Right lobe of liver (tissue), 6 donors: ENCODE data around the gene KRTAP1-3. TPM values are rescaled to one million over a fixed set of nuclear protein-coding genes. Genes with fewer than 3 reads are reported as not detected.
"Not testable (repeated sequence)": the region's sequence is repeated elsewhere in the genome, so short reads cannot be mapped to it uniquely, and the experiment has no call there.

Experiments used
- ATAC-seq, 4 donors: fragments of 200-7000 bp; cut with Tn5 transposase; one replicate each; pipeline ENCODE4 v1.9.1; 2020; ENCODE audit warnings: mild to moderate bottlenecking in 4 of 4, moderate library complexity in 4 of 4
- DNase-seq, 3 donors: peaks; one replicate each; pipeline ENCODE4 v3.0.0-alpha.2; 2020
- H3K27ac ChIP-seq, 3 donors: fragments of 200-600 bp; one replicate each; pipeline ENCODE4 v1.8.0; 2022
- H3K27me3 ChIP-seq, 2 donors: fragments of 200-600 bp; one replicate each; pipeline ENCODE4 v1.8.0; 2022
- H3K36me3 ChIP-seq, 4 donors: fragments of 200-600 bp; sonication (generic) in 1 of 4; one replicate each; pipeline versions ENCODE4 v1.5.1 to v1.8.0; 2017 to 2022; ENCODE audit warnings: control low read depth in 1 of 4
- H3K4me1 ChIP-seq, 4 donors: fragments of 200-600 bp; sonication (generic) in 1 of 4; one replicate each; pipeline versions ENCODE4 v1.5.1 to v1.8.0; 2017 to 2022; ENCODE audit warnings: control low read depth in 1 of 4
- H3K4me3 ChIP-seq, 3 donors: fragments of 200-600 bp; one replicate each; pipeline ENCODE4 v1.8.0; 2022
- H3K9me3 ChIP-seq, 4 donors: fragments of 200-600 bp; sonication (generic) in 1 of 4; one replicate each; pipeline versions ENCODE4 v1.5.1 to v1.8.0; 2017 to 2022; ENCODE audit warnings: control low read depth in 1 of 4
- CTCF ChIP-seq, 4 donors: fragments of 200-600 bp in 3 of 4; fragments of 450-650 bp in 1 of 4; IDR thresholded peaks; one replicate each; pipeline versions ENCODE4 v1.5.1 to v1.8.0; 2016 to 2022; ENCODE audit warnings: antibody characterized with exemption in 4 of 4, mild to moderate bottlenecking in 2 of 4
- POLR2A ChIP-seq: fragments of 450-650 bp; IDR thresholded peaks from one replicate; pipeline ENCODE4 v1.6.1; 2017; ENCODE audit warnings: antibody characterized with exemption, mild to moderate bottlenecking
- WGBS: methylation state at CpG from one replicate; pipeline ENCODE4 v1.1.6; 2018; ENCODE audit warnings: low coverage, low lambda C conversion rate; ENCODE audit not compliant: insufficient coverage; ENCODE audit errors: missing lambda C conversion rate; 5-methylcytosine and 5-hydroxymethylcytosine counted together
- intact Hi-C, 2 donors: fragments of 100-400 bp; cut with DNase I; formaldehyde crosslinking; loops; one replicate each; pipeline versions ENCODE4 v1.11.2 to v1.14.1; 2022
- total RNA-seq, 6 experiments: library from RNA; depleted of rRNA in 2 of 6; stranded (reverse); fragments of >200 nt in 2 of 6; fragmentation: NEBNext Ultra II Directional in 3 of 6; extraction: Animal tissue kit (Norgen Biotek cat#: 25700) in 3 of 6; gene quantifications; one replicate each; pipeline versions ENCODE4 v1.1.0 to v1.2.4, GENCODE V29; 2016 to 2023
- donor health status: DM: no; HTN: yes; CAD: no.
- donor health status: DM: no; HTN: no; CAD: no.
- donor health status: DM: no; HTN: no; CAD: no.
- donor health status: DM: no; HTN: yes; CAD: no.
- donor health status: DM: no; HTN: yes; CAD: no.

KRTAP1-3 gene
- total RNA-seq, 6 experiments from 2014 or later, result not detected

DNA sequence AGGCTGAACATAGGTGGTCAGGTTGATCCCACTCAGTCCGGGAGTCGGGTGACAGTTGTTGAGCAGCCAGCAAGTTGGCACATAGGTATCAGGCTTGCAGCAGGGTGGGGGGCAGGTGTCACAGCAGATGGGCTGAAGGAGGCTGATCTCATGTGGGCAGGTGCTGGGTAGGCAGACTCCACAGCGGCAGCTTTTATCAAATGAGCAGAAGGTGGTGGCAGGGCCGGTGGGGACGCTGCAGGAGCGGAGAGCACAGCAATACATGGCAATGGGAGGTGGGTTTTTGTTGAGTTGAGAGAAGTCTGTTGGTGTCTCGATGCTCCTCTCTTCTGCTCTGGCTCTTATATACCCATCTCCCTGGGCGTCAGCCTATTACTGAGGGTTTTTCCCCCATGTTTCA, 25.9 kb downstream of the KRTAP1-3 start, which contains the start of gene KRTAP3-1:
KRTAP3-1 (minus strand) TSS at position 318 of the 400 bp plus-strand sequence; CDS start at position 264, 54 bp downstream.
- DNase-seq (no peak), ATAC-seq (no peak)
- intact Hi-C loops, result no loop called here
- Histone ChIP-seq H3K27me3 (no peaks in the 10 kb centered on the region), H3K9me3 (no peaks in the 10 kb centered on the region), H3K4me3 (no peak within 1 kb of the TSS), H3K4me1 (no peaks in the 10 kb centered on the region), H3K27ac (no peak within 1 kb of the TSS), H3K36me3 (no peaks in the 10 kb centered on the region)
- WGBS, result 56% methylated on average over 6 of the region's 8 CpGs
- TF ChIP-seq CTCF (IDR thresholded peaks at IDR 0.05), result no peak
- no peak for TF ChIP-seq POLR2A

DNA sequence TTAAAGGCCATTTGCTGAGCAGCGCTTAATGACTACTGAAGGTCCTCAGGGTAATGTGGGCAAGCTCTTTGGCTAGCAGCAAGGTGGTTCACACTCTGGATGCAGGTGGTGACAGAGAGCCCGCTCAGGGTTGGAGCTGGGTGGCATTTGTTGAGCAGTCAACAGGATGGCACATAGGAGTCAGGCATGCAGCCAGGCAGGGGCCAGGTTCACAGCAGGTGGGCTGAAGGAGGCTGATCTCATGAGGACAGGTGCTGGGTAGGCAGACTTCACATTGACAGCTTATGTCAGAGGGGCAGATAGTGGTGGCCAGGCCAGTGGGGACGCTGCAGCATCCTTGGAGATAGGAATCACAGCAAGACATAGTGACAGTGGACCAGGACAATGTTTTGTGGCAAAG, 30.3 kb downstream of the KRTAP1-3 start:
- H3K9me3 ChIP-seq, result no peaks in the 10 kb centered on the region
- no peaks in the 10 kb centered on the region for H3K27me3 ChIP-seq
- ATAC-seq, result no peak
- no peaks in the 10 kb centered on the region for H3K4me1 ChIP-seq
- intact Hi-C loops, result no loop called here
- DNase-seq, result no peak
- H3K27ac ChIP-seq, result no peak overlapping the region
- 68% methylated on average over 2 of the region's 3 CpGs for WGBS
- no peak overlapping the region for H3K4me3 ChIP-seq
- no peaks in the 10 kb centered on the region for H3K36me3 ChIP-seq
- no peak for TF ChIP-seq POLR2A
- TF ChIP-seq CTCF (IDR thresholded peaks at IDR 0.05), result no peak

DNA sequence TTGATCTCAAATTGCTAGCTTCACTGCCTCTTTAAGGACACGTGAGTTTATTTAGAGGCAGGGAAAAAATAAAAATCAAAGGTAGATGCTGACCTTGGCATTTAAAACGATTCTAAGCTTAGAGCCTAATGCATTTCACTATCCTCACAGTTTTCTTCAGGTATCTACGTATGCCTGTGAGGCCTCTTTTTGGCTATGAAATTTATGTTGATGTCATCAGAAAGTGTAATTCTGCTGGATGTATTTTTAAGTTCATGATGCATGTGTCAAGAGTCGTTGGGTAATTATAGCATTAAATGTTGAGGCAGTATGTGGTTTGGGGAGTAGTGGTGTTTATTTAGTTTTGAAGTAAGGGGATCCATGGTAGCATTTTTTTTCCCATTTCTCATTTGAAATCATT, 30.7 kb downstream of the KRTAP1-3 start:
- Histone ChIP-seq H3K27ac (no peak overlapping the region), H3K36me3 (no peaks in the 10 kb centered on the region), H3K4me3 (no peak overlapping the region), H3K27me3 (no peaks in the 10 kb centered on the region), H3K9me3 (no peaks in the 10 kb centered on the region), H3K4me1 (no peaks in the 10 kb centered on the region)
- no peak for ATAC-seq
- DNase-seq, result no peak
- no peak for TF ChIP-seq CTCF (IDR thresholded peaks at IDR 0.05)
- no peak for TF ChIP-seq POLR2A
- WGBS, result 33% methylated on average over 4 of the region's 4 CpGs
- intact Hi-C loops, result no loop called here

DNA sequence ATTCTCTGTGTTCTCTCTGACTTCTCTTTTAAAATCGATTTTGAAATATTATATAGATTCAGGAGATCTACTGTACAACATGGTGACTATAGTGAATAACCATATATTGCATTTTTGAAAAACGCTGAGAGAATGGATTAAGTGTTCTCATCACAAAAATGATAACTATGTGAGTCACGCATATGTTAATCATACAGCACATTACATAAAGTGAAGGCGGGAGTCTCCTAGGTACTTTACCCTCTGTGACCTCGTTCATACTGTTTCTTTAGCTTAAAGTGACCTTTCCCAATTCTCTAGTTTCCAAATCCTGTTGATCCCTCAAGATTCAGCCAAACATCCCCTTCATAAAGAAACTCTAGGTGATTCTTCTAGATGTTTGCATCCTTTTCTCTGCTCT, 31.9 kb downstream of the KRTAP1-3 start:
- 35% methylated on average over 5 of the region's 5 CpGs for WGBS
- H3K36me3 ChIP-seq, result no peaks in the 10 kb centered on the region
- intact Hi-C loops, result no loop called here
- no peak overlapping the region for H3K27ac ChIP-seq
- TF ChIP-seq CTCF (IDR thresholded peaks at IDR 0.05) (no peak), POLR2A (no peak)
- no peaks in the 10 kb centered on the region for H3K9me3 ChIP-seq
- no peaks in the 10 kb centered on the region for H3K4me1 ChIP-seq
- no peak overlapping the region for H3K4me3 ChIP-seq
- ATAC-seq, result no peak
- no peak for DNase-seq
- peaks cover 0 to 3% of the 10 kb centered on the region in 2 donors for H3K27me3 ChIP-seq

DNA sequence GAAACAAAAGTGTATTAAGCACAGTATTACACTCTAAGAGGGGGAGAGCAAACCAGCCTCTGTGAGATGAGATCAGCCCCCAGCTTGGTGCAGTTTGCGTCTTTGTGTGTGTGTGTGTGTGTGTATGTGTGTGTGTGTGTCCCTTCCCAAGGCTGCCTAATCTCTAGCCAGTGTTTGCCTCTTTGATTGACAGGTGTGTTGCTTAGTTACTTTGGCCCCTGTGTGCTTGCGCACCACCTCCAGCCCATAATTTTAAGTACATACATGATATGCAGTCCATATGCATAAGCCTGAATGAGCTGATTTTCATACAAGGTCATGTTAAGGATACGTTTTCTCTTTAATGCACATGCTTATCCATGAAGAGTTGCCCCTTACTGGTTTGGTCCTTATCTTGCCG, 32.9 kb downstream of the KRTAP1-3 start:
- no peak for ATAC-seq
- DNase-seq, result no peak
- Histone ChIP-seq H3K9me3 (no peaks in the 10 kb centered on the region), H3K4me3 (no peak overlapping the region), H3K27ac (no peak overlapping the region), H3K27me3 (peaks cover 3 to 5% of the 10 kb centered on the region in 2 donors), H3K36me3 (no peaks in the 10 kb centered on the region), H3K4me1 (no peaks in the 10 kb centered on the region)
- intact Hi-C loops, result no loop called here
- TF ChIP-seq CTCF (IDR thresholded peaks at IDR 0.05) (no peak), POLR2A (no peak)
- WGBS, result 51% methylated on average over 4 of the region's 4 CpGs

GRCh38 chr17:40999563-40999962, 35.1 kb downstream of the KRTAP1-3 start, which contains the start of gene KRTAP3-2:
Gene KRTAP3-2 (minus strand): TSS chr17:40999906. CDS start chr17:40999853, 53 bp downstream.
- ATAC-seq, DNase-seq, H3K36me3 ChIP-seq, H3K4me1 ChIP-seq, intact Hi-C loops, H3K27me3 ChIP-seq, H3K9me3 ChIP-seq, H3K4me3 ChIP-seq, H3K27ac ChIP-seq: not testable (repeated sequence)
- 40% methylated on average over 1 of the region's 6 CpGs for WGBS
